HCT116 (cell line): ENCODE measurements around the gene KLHDC4.

ENCODE experiments used
- FOSL1 ChIP-seq: IDR thresholded peaks from 2 replicates; pipeline ENCODE4 v1.6.1; 2012; ENCODE audit warnings: low read depth
- POLR2A ChIP-seq: IDR thresholded peaks from 2 replicates; pipeline ENCODE4 v1.7.0; 2011; ENCODE audit warnings: borderline replicate concordance; ENCODE audit not compliant: insufficient read depth, insufficient read length; ENCODE audit errors: extremely low read depth
- TCF7L2 ChIP-seq: IDR thresholded peaks from 2 replicates; pipeline ENCODE4 v1.7.0; 2011; ENCODE audit warnings: borderline replicate concordance, inconsistent platforms; ENCODE audit not compliant: insufficient read depth, insufficient read length; ENCODE audit errors: extremely low read depth
- TF ChIP-seq, protein P1 (sequence below), 3 experiments: fragments of 200-600 bp in 1 of 3; sonication (generic) in 1 of 3; IDR thresholded peaks in 2 of 3; conservative IDR thresholded peaks in 1 of 3; 2 replicates each; pipeline ENCODE4 v1.5.1; 2012 to 2017; ENCODE audit warnings: low read depth in 2 of 3, low read length in 2 of 3, antibody characterized with exemption in 1 of 3, borderline replicate concordance in 1 of 3, control low read depth in 1 of 3, mild to moderate bottlenecking in 1 of 3, mixed read lengths in 1 of 3, mixed run types in 1 of 3, moderate library complexity in 1 of 3; ENCODE audit not compliant: insufficient read depth in 1 of 3

DNA sequence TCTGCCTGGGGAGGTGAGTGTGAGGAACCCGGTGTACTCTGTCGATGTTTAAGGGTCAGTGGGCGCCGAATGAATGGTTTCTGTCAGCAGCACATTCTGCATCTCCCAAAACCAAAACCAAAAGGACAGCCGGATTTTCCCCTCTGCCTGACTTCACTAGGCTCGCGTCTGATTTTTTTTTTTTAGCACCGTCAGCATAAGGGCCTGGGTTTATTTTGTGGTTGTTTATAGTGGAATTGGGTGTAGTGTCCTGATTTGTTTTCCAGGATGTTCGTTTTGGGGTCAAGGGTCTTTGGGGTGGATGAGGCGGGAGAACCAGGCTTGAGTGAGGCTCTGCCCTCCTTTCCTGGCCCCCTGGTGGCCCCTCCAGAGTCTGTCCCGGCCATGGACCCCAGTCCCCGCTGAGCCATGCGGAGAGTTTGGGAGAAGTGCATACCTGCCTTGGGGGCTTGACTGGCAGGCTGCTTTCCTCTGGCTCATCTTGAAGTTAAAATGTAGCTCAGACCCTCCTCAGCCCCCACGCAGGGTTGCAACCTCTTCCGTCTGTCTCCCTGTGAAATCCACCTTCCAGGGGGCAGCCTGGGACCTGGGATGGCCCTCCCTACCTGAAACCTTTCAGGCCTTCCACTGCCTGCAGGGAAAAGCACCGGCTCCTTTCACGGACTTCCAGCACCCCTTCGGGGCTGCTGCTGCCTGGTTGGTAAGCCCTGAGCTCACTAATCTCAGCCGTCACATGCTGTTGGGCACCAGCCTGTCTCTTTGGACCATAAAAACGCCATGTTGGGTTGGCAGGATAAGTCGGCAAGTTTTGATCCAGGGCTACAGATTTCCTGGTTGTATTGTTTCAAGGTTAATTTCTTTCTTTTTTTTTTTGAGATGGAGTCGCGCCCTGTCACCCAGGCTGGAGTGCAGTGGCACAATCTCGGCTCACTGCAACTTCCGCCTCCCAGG is 103.3 kb downstream of the KLHDC4 start:
- TF ChIP-seq, protein P1, sequence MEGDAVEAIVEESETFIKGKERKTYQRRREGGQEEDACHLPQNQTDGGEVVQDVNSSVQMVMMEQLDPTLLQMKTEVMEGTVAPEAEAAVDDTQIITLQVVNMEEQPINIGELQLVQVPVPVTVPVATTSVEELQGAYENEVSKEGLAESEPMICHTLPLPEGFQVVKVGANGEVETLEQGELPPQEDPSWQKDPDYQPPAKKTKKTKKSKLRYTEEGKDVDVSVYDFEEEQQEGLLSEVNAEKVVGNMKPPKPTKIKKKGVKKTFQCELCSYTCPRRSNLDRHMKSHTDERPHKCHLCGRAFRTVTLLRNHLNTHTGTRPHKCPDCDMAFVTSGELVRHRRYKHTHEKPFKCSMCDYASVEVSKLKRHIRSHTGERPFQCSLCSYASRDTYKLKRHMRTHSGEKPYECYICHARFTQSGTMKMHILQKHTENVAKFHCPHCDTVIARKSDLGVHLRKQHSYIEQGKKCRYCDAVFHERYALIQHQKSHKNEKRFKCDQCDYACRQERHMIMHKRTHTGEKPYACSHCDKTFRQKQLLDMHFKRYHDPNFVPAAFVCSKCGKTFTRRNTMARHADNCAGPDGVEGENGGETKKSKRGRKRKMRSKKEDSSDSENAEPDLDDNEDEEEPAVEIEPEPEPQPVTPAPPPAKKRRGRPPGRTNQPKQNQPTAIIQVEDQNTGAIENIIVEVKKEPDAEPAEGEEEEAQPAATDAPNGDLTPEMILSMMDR (IDR thresholded peaks at IDR 0.05 in 2 of 3, conservative IDR thresholded peaks at IDR 0.05 in 1 of 3; ENCODE audit: borderline replicate concordance in 1 of 3, insufficient read depth in 1 of 3, low read depth in 2 of 3, low read length in 2 of 3), result peak in 2 of 3 experiments; percentile 21; a peak in 2 of 6 replicates
- TF ChIP-seq POLR2A (no peak), TCF7L2 (no peak), FOSL1 (no peak)
